Limb (tissue), 2 donors: ENCODE measurements around the gene KCNK1.

Experiments used
- DNase-seq, 2 donors: peaks; one replicate each; pipeline ENCODE4 v3.0.0-alpha.2; 2016; ENCODE audit errors: extremely low spot score in 2 of 2

The KCNK1 gene

DNA sequence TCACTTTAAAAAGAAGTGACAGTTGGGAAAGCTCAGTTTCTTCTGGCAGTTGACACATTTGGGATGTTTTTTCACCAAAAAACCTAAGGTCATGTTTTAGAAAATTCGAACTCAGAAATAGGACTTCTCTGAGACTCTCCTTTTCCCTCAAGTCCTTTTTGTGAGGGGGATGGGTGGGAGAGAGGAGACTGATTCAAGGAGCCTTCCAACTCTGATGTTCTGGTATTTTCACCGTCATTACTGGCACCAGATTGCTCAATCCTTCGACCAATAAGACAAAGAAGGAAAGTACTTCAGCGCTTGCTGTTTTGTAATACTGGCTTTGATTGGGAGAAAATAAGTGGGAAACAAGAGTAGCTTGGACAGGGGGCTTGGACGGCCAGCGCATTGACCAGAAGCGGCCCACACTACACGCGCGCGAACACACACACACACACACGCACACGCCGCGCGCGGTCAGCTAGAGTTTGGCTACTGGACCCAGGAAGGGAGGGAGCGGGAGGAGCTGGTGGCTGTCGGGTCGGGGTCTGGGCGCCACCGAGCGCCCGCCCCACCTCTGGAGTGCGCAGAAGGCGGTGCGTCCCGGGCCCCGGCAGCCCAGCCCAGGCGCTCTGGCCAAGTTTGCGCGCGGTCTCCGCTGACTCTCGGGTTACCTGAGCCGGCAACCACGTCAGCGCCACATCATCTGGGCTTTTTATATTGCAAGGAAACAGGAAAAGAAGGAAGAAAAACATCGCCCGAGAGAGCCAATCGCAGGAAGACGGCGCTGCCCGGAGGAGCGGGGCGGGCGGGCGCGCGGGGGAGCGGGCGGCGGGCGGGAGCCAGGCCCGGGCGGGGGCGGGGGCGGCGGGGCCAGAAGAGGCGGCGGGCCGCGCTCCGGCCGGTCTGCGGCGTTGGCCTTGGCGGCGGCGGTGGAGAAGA is at the start of gene KCNK1:
Gene KCNK1 (plus strand): TSS at position 855 of the 921 bp plus-strand sequence. CDS start 66 bp downstream, at position 921.
- DNase-seq, result peak; percentile 78 to 86

- no peak for DNase-seq
Measured at GRCh38 chr1:233565313-233565712, 48.6 kb upstream of the KCNK1 start.

GRCh38 chr1:233566886-233567285 is 47.0 kb upstream of the KCNK1 start:
- DNase-seq, result no peak

GRCh38 chr1:233569636-233570035 is 44.3 kb upstream of the KCNK1 start:
- peak in 1 of 2 donors; percentile 15 for DNase-seq

- no peak for DNase-seq
Measured at GRCh38 chr1:233570216-233570615, 43.7 kb upstream of the KCNK1 start.

DNA sequence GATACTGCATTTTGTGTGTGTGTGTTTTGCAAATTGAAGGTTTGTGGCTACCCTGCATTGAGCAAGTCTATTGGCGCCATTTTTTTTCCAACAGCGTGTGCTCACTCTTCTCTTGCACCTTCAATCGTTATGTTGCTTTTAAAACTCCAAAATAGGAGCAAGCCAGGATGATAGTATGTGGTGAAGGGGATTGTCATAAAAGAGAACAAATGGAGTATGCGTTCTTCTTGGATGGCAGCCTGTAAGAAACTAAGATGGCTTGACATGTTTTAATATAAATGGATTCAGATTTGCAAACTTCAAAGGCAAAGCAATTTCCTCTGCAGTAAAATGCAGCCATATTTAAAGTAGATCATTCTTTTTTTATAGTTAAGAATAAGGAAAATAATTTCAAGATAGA is 43.2 kb upstream of the KCNK1 start:
- DNase-seq, result no peak

DNA sequence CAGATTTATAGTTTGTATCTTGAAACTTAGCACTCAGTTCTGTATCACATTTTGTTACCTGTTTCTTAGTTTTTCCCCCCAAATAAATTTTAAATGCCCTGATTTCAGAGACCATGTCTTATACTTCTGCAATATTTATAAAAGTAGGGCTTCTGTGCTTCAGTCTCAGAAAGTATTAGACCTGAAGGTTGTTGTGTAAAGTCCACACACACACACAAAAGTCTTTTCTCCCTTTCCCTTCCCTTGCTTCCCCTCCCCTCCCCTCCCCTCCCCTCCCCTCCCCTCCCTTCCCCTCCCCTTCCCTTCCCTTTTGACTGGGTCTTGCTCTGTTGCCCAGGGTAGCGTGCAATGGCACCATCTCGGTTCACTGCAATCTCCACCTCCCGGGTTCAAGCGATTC is 41.0 kb upstream of the KCNK1 start:
- DNase-seq, result no peak

DNA sequence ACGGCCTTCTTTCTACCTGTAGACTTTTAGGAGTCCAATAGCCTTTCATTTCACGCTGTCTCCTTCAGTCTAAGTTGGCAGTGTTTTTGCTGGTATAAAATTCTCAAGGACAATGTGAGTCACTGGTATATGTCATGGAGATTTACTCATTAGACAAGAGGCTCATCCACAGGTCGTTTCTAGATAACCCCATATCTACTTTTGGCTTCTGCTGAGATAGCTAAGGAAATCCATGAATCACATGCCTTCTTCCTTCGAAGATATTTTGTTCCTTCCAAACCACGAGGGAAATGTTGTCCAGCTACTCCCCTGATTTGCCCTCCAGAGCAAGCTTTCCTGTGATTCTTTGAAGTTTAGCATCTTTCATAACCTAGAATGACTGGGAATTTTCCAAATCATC is 38.5 kb upstream of the KCNK1 start:
- DNase-seq, result no peak

- DNase-seq, result no peak
Measured at GRCh38 chr1:233582439-233582838, 31.5 kb upstream of the KCNK1 start.

GRCh38 chr1:233584376-233584775 is 29.5 kb upstream of the KCNK1 start:
- no peak for DNase-seq

GRCh38 chr1:233584931-233585330 is 29.0 kb upstream of the KCNK1 start:
- no peak for DNase-seq

GRCh38 chr1:233586301-233586700 is 27.6 kb upstream of the KCNK1 start:
- no peak for DNase-seq

DNA sequence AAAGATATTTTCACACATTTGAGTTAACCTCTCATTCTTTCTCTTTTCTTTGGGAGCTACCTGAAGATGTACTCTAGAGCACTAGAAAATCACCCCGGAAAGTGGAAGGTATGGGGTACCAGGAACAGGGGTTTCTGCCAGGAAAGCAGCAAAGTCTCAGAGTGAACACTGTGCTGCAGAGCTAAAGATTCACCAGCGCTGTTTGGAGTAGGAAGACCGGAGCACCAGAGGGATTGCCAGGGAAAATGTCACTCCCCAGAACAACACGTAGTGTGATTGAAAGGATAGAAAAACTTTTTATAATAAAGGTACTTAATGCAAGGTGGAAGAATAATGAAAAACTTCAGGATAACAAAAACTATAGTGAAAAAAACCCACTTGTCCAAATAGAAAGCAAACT is 26.7 kb upstream of the KCNK1 start:
- DNase-seq, result no peak

GRCh38 chr1:233587958-233588799 is 25.7 kb upstream of the KCNK1 start:
- no peak for DNase-seq

- peak in 1 of 2 donors; percentile 18 for DNase-seq
Measured at GRCh38 chr1:233597489-233597901, 16.4 kb upstream of the KCNK1 start.

DNA sequence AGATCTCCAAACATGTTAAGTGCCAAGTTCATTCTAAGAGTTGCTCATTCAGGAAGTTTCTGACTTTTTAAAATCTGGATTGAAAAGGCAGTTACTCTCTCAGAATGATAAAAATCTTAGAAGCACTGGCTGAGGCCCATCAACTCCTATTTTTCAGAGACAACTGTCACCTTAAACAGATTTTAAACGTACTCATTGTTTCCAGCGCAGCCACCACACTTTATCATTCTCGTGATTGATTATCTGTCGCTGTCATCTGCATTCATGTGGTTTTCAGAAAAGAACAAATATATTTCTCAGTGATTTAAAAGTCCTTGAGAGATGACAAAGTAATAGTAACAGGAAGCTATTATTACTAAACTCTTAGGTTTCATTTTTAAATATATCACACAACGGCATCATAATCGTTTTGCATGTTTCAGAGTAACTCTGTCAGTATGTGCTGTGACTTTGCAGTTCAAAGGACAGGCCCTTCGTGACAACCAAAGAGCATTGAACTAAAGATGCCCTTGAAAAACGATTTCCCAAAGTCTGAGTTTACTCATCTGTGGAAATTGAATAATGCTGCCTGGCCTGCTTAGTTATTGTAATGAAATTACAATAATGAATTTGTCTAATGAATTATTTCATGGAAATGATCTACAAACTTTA is 14.9 kb upstream of the KCNK1 start:
- no peak for DNase-seq

- no peak for DNase-seq
Measured at GRCh38 chr1:233599542-233600073, 14.3 kb upstream of the KCNK1 start.

GRCh38 chr1:233600488-233600887 is 13.4 kb upstream of the KCNK1 start:
- DNase-seq, result no peak

DNA sequence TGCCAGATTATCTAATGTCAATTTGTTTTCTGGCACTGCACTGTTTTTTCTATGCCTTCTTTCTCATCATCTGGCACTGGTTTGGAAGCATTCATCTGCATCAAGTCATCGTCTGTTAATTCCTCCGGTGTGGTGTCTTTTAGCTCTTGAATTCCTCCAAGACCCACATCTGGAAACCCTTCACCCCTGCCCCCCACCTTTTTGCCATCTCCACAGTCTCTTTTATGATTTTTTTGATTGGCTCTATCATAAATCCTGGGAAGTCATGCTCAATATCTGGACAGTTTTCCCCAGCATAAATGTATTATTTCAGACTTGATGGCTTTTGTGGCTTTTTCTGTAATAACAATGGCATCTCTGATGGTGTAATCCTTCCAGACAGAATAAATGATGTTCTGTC is 10.4 kb upstream of the KCNK1 start:
- no peak for DNase-seq

GRCh38 chr1:233605205-233605604 is 8.7 kb upstream of the KCNK1 start:
- DNase-seq, result no peak

DNA sequence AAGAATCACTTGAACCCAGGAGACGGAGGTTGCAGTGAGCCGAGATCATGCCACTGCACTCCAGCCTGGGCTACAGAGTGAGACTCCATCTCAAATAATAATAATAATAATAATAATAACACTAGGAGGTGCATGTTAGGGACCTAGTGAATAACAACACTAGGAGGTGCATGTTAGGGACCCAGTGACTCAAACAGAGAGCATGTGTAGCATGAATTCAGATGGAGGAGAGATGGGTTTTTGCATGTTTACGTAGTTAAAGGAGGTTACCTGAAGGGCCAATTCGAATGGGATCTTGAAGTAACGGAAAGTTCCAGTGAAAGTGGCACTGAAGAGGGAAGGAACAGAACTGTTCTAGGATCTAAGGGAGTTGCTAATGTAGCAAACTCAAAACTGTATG is 7.1 kb upstream of the KCNK1 start:
- DNase-seq, result no peak
